Right lobe of liver (tissue), 6 donors: ENCODE measurements around the gene PPP1R12B. TPM values are rescaled to one million over a fixed set of nuclear protein-coding genes. Genes with fewer than 3 reads are reported as not detected.
"Not testable (repeated sequence)": the region's sequence is repeated elsewhere in the genome, so short reads cannot be mapped to it uniquely, and the experiment has no call there.

Experiments
- ATAC-seq, 4 donors: fragments of 200-7000 bp; cut with Tn5 transposase; one replicate each; pipeline ENCODE4 v1.9.1; 2020; ENCODE audit warnings: mild to moderate bottlenecking in 4 of 4, moderate library complexity in 4 of 4
- DNase-seq, 3 donors: peaks; one replicate each; pipeline ENCODE4 v3.0.0-alpha.2; 2020
- H3K27ac ChIP-seq, 3 donors: fragments of 200-600 bp; one replicate each; pipeline ENCODE4 v1.8.0; 2022
- H3K27me3 ChIP-seq, 2 donors: fragments of 200-600 bp; one replicate each; pipeline ENCODE4 v1.8.0; 2022
- H3K36me3 ChIP-seq, 4 donors: fragments of 200-600 bp; sonication (generic) in 1 of 4; one replicate each; pipeline versions ENCODE4 v1.5.1 to v1.8.0; 2017 to 2022; ENCODE audit warnings: control low read depth in 1 of 4
- H3K4me1 ChIP-seq, 4 donors: fragments of 200-600 bp; sonication (generic) in 1 of 4; one replicate each; pipeline versions ENCODE4 v1.5.1 to v1.8.0; 2017 to 2022; ENCODE audit warnings: control low read depth in 1 of 4
- H3K4me3 ChIP-seq, 3 donors: fragments of 200-600 bp; one replicate each; pipeline ENCODE4 v1.8.0; 2022
- H3K9me3 ChIP-seq, 4 donors: fragments of 200-600 bp; sonication (generic) in 1 of 4; one replicate each; pipeline versions ENCODE4 v1.5.1 to v1.8.0; 2017 to 2022; ENCODE audit warnings: control low read depth in 1 of 4
- POLR2A ChIP-seq: fragments of 450-650 bp; IDR thresholded peaks from one replicate; pipeline ENCODE4 v1.6.1; 2017; ENCODE audit warnings: antibody characterized with exemption, mild to moderate bottlenecking
- WGBS: methylation state at CpG from one replicate; pipeline ENCODE4 v1.1.6; 2018; ENCODE audit warnings: low coverage, low lambda C conversion rate; ENCODE audit not compliant: insufficient coverage; ENCODE audit errors: missing lambda C conversion rate; 5-methylcytosine and 5-hydroxymethylcytosine counted together
- intact Hi-C, 2 donors: fragments of 100-400 bp; cut with DNase I; formaldehyde crosslinking; loops; one replicate each; pipeline versions ENCODE4 v1.11.2 to v1.14.1; 2022
- total RNA-seq, 6 experiments: library from RNA; depleted of rRNA in 2 of 6; stranded (reverse); fragments of >200 nt in 2 of 6; fragmentation: NEBNext Ultra II Directional in 3 of 6; extraction: Animal tissue kit (Norgen Biotek cat#: 25700) in 3 of 6; gene quantifications; one replicate each; pipeline versions ENCODE4 v1.1.0 to v1.2.4, GENCODE V29; 2016 to 2023
- TF ChIP-seq, protein P1 (sequence below), 4 donors: fragments of 200-600 bp in 3 of 4; fragments of 450-650 bp in 1 of 4; IDR thresholded peaks; one replicate each; pipeline versions ENCODE4 v1.5.1 to v1.8.0; 2016 to 2022; ENCODE audit warnings: antibody characterized with exemption in 4 of 4, mild to moderate bottlenecking in 2 of 4
- donor health status: DM: no; HTN: yes; CAD: no.
- donor health status: DM: no; HTN: no; CAD: no.
- donor health status: DM: no; HTN: no; CAD: no.
- donor health status: DM: no; HTN: yes; CAD: no.
- donor health status: DM: no; HTN: yes; CAD: no.

PPP1R12B gene
- total RNA-seq, 6 experiments from 2014 or later: 13.7 to 22.2 (median 16.6) TPM

DNA sequence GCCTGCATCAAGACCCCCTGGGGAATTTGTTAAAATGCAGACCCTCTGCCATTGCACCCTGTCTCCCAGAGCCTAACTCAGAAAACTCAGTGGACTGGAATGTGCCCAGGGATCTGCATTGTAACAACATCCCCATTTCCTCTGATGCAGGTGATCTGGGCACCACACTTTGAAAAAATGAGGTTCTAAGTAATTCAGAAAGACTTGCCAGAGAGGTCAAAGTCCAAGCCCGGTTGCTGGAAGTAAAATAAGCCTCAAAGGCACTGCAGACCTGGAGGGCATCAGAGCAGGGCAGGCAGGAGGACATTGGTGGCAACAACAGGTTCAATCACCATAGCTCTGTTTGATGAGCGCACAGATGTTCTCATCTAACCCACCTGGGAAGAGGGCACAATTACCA is 271.0 kb downstream of the PPP1R12B start:
- ATAC-seq (peak in 1 of 4 donors; percentile 45), DNase-seq (no peak)
- Histone ChIP-seq H3K4me3 (no peak overlapping the region), H3K27ac (no peak overlapping the region), H3K36me3 (no peaks in the 10 kb centered on the region), H3K9me3 (no peaks in the 10 kb centered on the region), H3K27me3 (no peaks in the 10 kb centered on the region), H3K4me1 (no peaks in the 10 kb centered on the region)
- intact Hi-C loops: no loop called here
- TF ChIP-seq POLR2A: no peak
- TF ChIP-seq, protein P1, sequence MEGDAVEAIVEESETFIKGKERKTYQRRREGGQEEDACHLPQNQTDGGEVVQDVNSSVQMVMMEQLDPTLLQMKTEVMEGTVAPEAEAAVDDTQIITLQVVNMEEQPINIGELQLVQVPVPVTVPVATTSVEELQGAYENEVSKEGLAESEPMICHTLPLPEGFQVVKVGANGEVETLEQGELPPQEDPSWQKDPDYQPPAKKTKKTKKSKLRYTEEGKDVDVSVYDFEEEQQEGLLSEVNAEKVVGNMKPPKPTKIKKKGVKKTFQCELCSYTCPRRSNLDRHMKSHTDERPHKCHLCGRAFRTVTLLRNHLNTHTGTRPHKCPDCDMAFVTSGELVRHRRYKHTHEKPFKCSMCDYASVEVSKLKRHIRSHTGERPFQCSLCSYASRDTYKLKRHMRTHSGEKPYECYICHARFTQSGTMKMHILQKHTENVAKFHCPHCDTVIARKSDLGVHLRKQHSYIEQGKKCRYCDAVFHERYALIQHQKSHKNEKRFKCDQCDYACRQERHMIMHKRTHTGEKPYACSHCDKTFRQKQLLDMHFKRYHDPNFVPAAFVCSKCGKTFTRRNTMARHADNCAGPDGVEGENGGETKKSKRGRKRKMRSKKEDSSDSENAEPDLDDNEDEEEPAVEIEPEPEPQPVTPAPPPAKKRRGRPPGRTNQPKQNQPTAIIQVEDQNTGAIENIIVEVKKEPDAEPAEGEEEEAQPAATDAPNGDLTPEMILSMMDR (IDR thresholded peaks at IDR 0.05): no peak
- 40% methylated on average over 2 of the region's 2 CpGs for WGBS

DNA sequence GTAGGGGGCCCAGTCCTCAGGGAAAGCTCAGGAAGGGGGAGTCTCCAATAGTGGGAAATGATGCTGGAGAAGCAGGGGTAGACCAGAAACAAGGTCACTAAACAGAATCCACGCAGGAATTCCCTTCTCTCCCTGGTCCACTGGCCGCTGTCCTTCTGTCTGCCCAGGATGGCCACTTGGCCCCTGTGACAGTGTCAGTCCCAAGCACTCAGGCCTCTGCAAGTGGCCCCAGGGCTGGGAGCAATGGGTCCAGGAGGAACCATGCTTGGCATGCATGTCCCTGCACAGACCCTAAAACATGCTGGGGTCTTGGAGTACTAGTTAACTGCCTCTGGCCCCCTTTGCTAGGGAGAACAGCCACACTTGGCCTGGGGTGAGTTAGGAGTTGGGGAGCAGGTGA is 271.5 kb downstream of the PPP1R12B start:
- H3K27ac ChIP-seq, H3K27me3 ChIP-seq, H3K4me3 ChIP-seq, DNase-seq, intact Hi-C loops, ATAC-seq, H3K4me1 ChIP-seq, H3K9me3 ChIP-seq, H3K36me3 ChIP-seq: not testable (repeated sequence)
- WGBS: no CpG with 5 or more reads among the region's 2 CpGs

DNA sequence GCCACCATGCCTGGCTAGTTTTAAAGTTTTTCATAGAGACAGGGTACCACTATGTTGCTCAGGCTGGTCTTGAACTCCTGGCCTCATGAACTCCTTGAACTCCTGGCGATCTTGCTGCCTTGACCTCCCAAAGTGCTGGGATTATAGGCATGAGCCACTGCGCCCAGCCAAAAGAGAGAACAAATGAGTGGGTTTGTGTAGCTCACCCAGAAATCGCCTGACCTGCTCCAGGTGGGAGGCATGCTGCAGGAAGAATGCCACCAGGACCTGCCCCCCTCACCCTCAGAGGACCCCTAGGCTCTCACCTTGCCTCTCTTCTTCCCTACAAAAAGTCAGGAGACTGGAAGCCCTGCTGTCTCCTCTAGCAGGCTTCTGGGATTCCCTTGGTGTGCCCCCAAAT is 272.9 kb downstream of the PPP1R12B start:
- 88% methylated on average over 2 of the region's 3 CpGs for WGBS
- Histone ChIP-seq H3K9me3 (no peaks in the 10 kb centered on the region), H3K27me3 (no peaks in the 10 kb centered on the region), H3K27ac (no peak overlapping the region), H3K4me3 (no peak overlapping the region), H3K36me3 (no peaks in the 10 kb centered on the region), H3K4me1 (no peaks in the 10 kb centered on the region)
- TF ChIP-seq POLR2A: no peak
- TF ChIP-seq, protein P1 (IDR thresholded peaks at IDR 0.05): no peak
- ATAC-seq (no peak), DNase-seq (no peak)
- intact Hi-C loops: no loop called here

- Histone ChIP-seq H3K27ac (no peak overlapping the region), H3K9me3 (no peaks in the 10 kb centered on the region), H3K4me3 (no peak overlapping the region), H3K4me1 (no peaks in the 10 kb centered on the region), H3K27me3 (no peaks in the 10 kb centered on the region), H3K36me3 (no peaks in the 10 kb centered on the region)
- WGBS: 80% methylated on average over 6 of the region's 8 CpGs
- DNase-seq: no peak
- intact Hi-C loops: no loop called here
- no peak for ATAC-seq
- TF ChIP-seq POLR2A: no peak
- TF ChIP-seq, protein P1 (IDR thresholded peaks at IDR 0.05): no peak
These were observed 273.9 kb downstream of the PPP1R12B start for GRCh38 chr1:202622388-202622787.

DNA sequence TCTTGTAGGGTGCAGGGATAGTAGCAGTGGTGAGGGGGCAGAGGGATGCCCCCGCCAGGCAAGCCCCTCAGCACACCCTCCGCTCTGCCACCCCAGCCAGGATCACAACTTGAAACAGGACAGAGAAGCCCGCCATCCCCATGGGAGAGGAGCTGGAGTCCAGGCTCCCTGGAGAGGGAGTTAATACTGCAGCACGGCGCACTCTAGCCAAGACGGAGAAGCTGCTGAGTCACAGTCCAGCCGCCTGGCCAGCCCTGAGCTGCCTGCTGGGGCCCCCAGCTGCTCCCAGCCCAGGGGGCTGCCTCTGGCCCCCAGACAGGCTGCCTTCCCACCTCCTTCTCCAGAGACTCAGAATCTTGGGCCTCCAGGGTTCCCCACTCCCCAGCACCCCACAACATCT is 274.6 kb downstream of the PPP1R12B start:
- intact Hi-C loops: no loop called here
- no CpG with 5 or more reads among the region's 7 CpGs for WGBS

DNA sequence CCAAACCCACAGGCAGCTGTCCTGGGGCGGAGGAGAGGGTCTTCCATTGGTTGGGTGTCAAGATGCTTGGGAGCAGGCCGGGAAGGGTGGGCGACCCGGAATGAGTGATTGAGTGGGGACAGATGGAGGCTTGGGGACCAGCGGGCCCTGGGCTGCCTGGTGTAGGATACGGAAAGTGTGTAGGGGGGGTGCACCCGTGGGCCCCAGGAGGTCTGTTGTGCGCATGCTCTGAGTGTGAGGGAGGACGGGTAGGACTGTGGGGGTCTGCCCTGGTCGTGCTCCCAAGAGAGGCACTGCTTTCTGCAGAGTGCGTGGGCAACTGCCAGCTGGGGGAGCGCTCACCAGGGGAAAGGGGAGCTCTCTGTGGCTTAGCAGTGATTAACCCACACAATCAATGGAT is 275.0 kb downstream of the PPP1R12B start:
- H3K27me3 ChIP-seq, intact Hi-C loops, H3K4me1 ChIP-seq, H3K27ac ChIP-seq, H3K9me3 ChIP-seq, H3K36me3 ChIP-seq, ATAC-seq, H3K4me3 ChIP-seq, DNase-seq: not testable (repeated sequence)
- 69% methylated on average over 6 of the region's 12 CpGs for WGBS

More for the DNA sequence above, 274.6 kb downstream of the PPP1R12B start:
- Histone ChIP-seq H3K36me3 (no peaks in the 10 kb centered on the region), H3K4me1 (no peaks in the 10 kb centered on the region), H3K27ac (no peak overlapping the region), H3K9me3 (no peaks in the 10 kb centered on the region), H3K27me3 (no peaks in the 10 kb centered on the region), H3K4me3 (no peak overlapping the region)
- no peak for TF ChIP-seq POLR2A
- TF ChIP-seq, protein P1 (IDR thresholded peaks at IDR 0.05): no peak
- DNase-seq (no peak), ATAC-seq (peak in 1 of 4 donors; percentile 19)
